Measurements from ENCODE around the gene LRRC47.

DNA sequence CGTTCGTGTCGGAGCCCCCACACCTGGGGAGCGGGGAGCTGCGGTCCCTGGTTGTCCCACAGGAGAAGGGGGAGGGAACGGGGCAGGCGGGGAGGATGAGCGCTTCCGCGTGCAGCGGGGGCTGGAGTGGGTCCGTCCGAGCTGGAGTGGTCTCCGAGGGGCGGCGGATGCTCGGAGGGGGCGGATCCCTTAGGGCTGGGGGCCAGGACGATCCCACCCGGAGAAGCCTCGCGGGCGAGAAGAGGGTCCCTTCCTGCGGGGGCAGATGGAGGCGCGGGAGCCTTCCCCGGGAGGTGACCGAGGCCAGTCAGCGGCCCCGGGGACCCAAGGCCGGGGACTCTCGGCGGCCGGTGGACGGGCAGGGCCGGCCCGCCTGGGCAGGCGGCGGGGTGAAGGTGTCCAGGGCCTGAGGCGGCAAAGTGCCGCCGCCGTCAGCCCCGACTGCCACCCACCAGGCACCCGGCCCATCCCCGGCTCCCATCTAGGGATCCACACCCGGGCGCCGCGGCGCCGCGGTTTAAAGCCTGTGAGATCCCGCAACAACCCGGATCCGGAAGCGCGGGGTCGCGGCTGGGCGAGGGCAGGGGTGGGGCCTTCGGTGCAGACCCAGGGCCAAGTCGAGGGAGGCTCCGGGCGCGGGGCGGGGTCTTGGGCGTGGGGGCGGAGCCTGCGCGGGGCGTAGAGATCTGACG, 49.3 kb downstream of the LRRC47 start:
- no peak for TF ChIP-seq EZH2 (optimal IDR thresholded peaks at IDR 0.05; ENCODE audit: low read depth, low read length)
- TF ChIP-seq, protein P1, sequence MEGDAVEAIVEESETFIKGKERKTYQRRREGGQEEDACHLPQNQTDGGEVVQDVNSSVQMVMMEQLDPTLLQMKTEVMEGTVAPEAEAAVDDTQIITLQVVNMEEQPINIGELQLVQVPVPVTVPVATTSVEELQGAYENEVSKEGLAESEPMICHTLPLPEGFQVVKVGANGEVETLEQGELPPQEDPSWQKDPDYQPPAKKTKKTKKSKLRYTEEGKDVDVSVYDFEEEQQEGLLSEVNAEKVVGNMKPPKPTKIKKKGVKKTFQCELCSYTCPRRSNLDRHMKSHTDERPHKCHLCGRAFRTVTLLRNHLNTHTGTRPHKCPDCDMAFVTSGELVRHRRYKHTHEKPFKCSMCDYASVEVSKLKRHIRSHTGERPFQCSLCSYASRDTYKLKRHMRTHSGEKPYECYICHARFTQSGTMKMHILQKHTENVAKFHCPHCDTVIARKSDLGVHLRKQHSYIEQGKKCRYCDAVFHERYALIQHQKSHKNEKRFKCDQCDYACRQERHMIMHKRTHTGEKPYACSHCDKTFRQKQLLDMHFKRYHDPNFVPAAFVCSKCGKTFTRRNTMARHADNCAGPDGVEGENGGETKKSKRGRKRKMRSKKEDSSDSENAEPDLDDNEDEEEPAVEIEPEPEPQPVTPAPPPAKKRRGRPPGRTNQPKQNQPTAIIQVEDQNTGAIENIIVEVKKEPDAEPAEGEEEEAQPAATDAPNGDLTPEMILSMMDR (IDR thresholded peaks at IDR 0.05; ENCODE audit: low read length) = no peak
